HG02943 (cell line): Measurements from ENCODE around the gene IL26.
"Not testable (repeated sequence)": the region's sequence is repeated elsewhere in the genome, so short reads cannot be mapped to it uniquely, and the experiment has no call there.

Experiments used
- ATAC-seq: cut with Tn5 transposase; IDR thresholded peaks from one replicate; pipeline ENCODE4 v1.9.1; 2021; ENCODE audit warnings: mild to moderate bottlenecking, low read depth, moderate library complexity; ENCODE audit not compliant: unreplicated experiment

The IL26 gene

GRCh38 chr12:68240975-68241374 lies 15.4 kb upstream of the IL26 start:
- peak; percentile 98 for ATAC-seq

GRCh38 chr12:68240079-68240478 lies 14.5 kb upstream of the IL26 start:
- ATAC-seq: no peak

GRCh38 chr12:68239309-68239982 lies 13.8 kb upstream of the IL26 start:
- no peak for ATAC-seq

GRCh38 chr12:68237619-68238018 lies 12.0 kb upstream of the IL26 start:
- ATAC-seq: no peak

- no peak for ATAC-seq
These were observed 11.5 kb upstream of the IL26 start for GRCh38 chr12:68237078-68237477.

GRCh38 chr12:68236421-68237059 lies 10.9 kb upstream of the IL26 start:
- peak; percentile 56 for ATAC-seq

- no peak for ATAC-seq
These were observed 10.0 kb upstream of the IL26 start for GRCh38 chr12:68235576-68235975.

GRCh38 chr12:68234140-68234539 lies 8.5 kb upstream of the IL26 start:
- no peak for ATAC-seq

GRCh38 chr12:68233498-68233897 lies 7.9 kb upstream of the IL26 start:
- ATAC-seq: no peak

GRCh38 chr12:68231691-68232090 lies 6.1 kb upstream of the IL26 start:
- no peak for ATAC-seq

- ATAC-seq: no peak
These were observed 5.6 kb upstream of the IL26 start for GRCh38 chr12:68231229-68231628.

GRCh38 chr12:68229956-68230355 lies 4.3 kb upstream of the IL26 start:
- no peak for ATAC-seq

- no peak for ATAC-seq
These were observed 1.7 kb upstream of the IL26 start for GRCh38 chr12:68227356-68227755.

- ATAC-seq: no peak
These were observed 861 bp downstream of the IL26 start for GRCh38 chr12:68224613-68225285.

GRCh38 chr12:68223067-68223747 lies 2.4 kb downstream of the IL26 start:
- ATAC-seq: peak; percentile 86

- no peak for ATAC-seq
These were observed 3.3 kb downstream of the IL26 start for GRCh38 chr12:68222326-68222725.

- no peak for ATAC-seq
These were observed 4.1 kb downstream of the IL26 start for GRCh38 chr12:68221497-68221896.

GRCh38 chr12:68210875-68211274 lies 14.7 kb downstream of the IL26 start:
- ATAC-seq: no peak

- not testable (repeated sequence) for ATAC-seq
These were observed 16.4 kb downstream of the IL26 start for GRCh38 chr12:68209048-68209728.

GRCh38 chr12:68207276-68207675 lies 18.3 kb downstream of the IL26 start:
- no peak for ATAC-seq

- ATAC-seq: no peak
These were observed 19.2 kb downstream of the IL26 start for GRCh38 chr12:68206446-68206845.
